Measurements from ENCODE around the gene ATF3.

Gene ATF3

DNA sequence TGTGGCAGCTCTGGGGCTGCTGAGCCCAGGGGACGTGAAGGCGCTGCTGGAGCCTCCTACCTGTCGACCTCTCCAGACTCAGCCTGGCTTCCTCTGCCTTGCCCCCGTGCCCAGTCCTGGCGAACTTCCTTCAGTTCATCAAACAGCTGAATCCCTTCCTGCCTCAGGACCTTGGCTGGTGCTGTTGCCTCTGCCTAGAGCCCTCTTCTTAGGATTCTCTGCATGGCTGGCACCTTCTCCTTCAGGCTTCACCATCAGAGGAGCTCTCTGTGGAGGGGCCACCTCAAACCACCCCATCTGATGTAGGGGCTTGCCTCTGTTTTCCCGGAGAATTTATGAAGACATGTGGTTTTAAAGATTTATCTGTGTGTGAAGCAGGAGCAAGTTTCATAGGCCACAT is 23.4 kb upstream of the ATF3 start:
- DNase-seq (ENCODE audit: low read depth in 2 of 2): no peak
- TF ChIP-seq CTCF (IDR thresholded peaks at IDR 0.05; ENCODE audit: low read depth, low read length): no peak
- no peak overlapping the region for H3K4me3 ChIP-seq (replicated peaks in 1 of 2; ENCODE audit: low read depth in 2 of 2, low read length in 2 of 2)

- no peak overlapping the region for H3K4me3 ChIP-seq (replicated peaks in 1 of 2; ENCODE audit: low read depth in 2 of 2, low read length in 2 of 2)
- no peak for DNase-seq (ENCODE audit: low read depth in 2 of 2)
Measured at GRCh38 chr1:212586206-212587015, 22.1 kb upstream of the ATF3 start.

DNA sequence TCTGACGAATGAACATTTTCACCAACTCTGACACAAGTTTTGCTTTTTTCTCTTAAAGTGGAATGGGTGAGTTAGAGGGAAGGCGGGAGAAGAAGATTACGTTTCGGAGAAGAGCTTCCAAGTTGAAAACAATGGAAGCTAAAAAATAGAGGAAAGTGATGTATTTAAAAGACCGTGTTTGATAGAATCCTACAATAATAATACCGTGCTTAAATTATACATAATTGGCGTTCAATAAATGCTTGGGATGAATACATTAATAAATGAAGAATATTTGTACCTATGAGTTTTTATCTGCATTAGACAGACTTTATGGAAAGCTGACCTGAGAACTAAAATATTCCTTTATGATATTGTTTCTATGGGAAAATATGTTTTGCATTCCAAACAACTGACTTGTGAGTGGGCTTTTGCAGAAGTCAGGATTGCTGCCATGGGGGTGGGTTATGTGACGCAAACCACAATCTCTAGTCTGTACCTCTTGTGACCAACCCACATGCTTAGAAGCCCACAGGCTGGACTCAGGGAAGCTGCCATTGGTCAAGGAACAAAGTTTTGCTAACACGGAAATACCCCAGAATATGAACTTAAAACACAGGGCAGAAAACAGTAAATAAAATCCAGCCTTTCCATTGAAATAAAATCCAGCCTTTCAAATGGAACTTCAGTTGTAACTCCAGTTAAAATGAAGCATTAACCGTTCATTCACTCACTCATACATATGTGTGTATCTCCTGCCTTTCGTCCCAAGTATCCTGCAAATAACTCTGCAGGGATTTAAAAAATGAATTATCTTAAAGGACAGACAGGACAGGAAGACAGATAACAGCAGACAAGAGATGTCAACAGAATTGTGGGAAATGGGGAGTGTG is 21.3 kb upstream of the ATF3 start:
- TF ChIP-seq CTCF (IDR thresholded peaks at IDR 0.05; ENCODE audit: low read depth, low read length): no peak
- H3K4me3 ChIP-seq (replicated peaks in 1 of 2; ENCODE audit: low read depth in 2 of 2, low read length in 2 of 2): no peak overlapping the region
- DNase-seq (ENCODE audit: low read depth in 2 of 2): peak; percentile 68 to 73

More at GRCh38 chr1:212586206-212587015, 22.1 kb upstream of the ATF3 start:
- no peak for TF ChIP-seq CTCF (IDR thresholded peaks at IDR 0.05; ENCODE audit: low read depth, low read length)

DNA sequence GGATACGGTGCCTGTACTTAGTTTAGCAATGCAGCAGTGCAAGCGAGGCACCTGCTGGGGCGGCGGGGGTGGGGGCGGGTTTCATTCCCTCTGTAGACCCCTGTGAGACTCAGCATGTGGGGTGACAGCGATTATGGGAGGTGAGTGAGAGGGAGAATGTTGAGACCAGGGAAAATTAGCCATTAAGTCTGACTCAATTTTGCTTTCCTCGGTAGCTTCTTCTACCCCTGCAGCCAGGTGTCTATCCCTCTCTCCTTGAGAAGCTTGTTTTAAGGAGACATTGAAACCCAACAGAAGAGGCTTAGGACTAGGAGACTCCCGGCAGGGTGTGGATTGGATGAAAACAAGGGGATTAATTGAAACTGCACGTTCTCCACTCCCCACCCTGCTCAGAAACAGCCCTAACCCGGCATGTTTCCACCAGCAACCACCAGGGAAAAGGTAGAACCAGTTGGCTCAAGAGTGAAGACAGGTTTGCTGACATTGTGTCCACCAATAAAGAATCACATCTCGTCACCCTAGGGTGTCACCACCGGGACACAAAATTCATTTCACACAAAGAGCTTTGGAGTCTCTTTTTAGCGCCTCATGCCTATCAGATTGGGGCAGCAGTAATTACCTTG is 20.6 kb upstream of the ATF3 start:
- no peak overlapping the region for H3K4me3 ChIP-seq (replicated peaks in 1 of 2; ENCODE audit: low read depth in 2 of 2, low read length in 2 of 2)
- no peak for DNase-seq (ENCODE audit: low read depth in 2 of 2)
- no peak for TF ChIP-seq CTCF (IDR thresholded peaks at IDR 0.05; ENCODE audit: low read depth, low read length)

DNA sequence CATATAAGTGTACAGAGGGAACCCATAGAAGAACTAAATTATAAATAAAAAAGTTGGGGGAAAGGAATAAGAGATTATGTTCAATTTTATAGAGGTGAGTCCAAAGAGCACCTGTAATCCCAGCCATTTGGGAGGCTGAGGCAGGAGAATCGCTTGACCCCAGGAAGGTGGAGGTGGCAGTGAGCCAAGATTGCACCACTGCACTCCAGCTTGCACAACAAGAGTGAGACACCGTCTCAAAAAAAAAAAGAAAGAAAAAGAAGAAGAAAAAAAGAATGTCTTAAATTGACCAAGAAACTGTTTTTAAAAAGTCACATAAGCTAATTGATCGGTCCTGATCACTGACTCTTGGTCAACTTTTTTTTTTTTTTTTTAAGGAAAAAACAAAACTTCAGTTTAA is 19.1 kb upstream of the ATF3 start:
- DNase-seq (ENCODE audit: low read depth in 2 of 2): no peak
- H3K4me3 ChIP-seq (replicated peaks in 1 of 2; ENCODE audit: low read depth in 2 of 2, low read length in 2 of 2): no peak overlapping the region
- no peak for TF ChIP-seq CTCF (IDR thresholded peaks at IDR 0.05; ENCODE audit: low read depth, low read length)

DNA sequence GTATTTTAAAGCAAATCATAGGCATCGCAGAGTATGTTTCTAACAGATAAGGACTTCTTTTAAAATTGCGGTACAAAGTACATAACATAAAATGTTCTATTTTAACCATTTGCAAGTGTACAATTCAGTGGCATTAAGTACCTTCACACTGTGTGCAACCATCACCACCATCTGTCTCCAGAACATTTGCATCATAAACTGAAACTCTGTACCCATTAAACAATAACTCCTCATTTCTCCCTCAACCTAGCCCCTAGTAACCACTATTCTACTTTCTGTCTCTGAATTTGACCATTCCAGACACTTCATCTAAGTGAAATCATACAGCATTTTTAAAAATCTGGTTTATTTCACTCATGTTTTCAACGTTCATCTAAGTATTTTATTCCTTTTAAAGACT is 16.6 kb upstream of the ATF3 start:
- TF ChIP-seq CTCF (IDR thresholded peaks at IDR 0.05; ENCODE audit: low read depth, low read length): no peak
- no peak for DNase-seq (ENCODE audit: low read depth in 2 of 2)
- no peak overlapping the region for H3K4me3 ChIP-seq (replicated peaks in 1 of 2; ENCODE audit: low read depth in 2 of 2, low read length in 2 of 2)

All from cardiac fibroblast (primary cell).